GM19238 (cell line): ENCODE results near the gene AGPAT3.
A peak's percentile ranks its signal among the peaks of the same experiment; 100 is the strongest.

ENCODE experiments used
- DNase-seq: peaks from one replicate; pipeline ENCODE4 v3.0.0; 2011; ENCODE audit warnings: low spot score; ENCODE audit not compliant: insufficient read length

AGPAT3 gene

GRCh38 chr21:43935711-43936110, 70.7 kb downstream of the AGPAT3 start:
- no peak for DNase-seq

GRCh38 chr21:43936247-43936967, 71.4 kb downstream of the AGPAT3 start:
- DNase-seq, result no peak

- DNase-seq, result no peak
Measured at GRCh38 chr21:43937051-43937832, 72.2 kb downstream of the AGPAT3 start.

- DNase-seq, result peak; percentile 60
Measured at GRCh38 chr21:43937891-43938309, 72.9 kb downstream of the AGPAT3 start.

GRCh38 chr21:43938751-43939442, 73.9 kb downstream of the AGPAT3 start:
- peak; percentile 96 for DNase-seq

GRCh38 chr21:43939443-43940328, 74.7 kb downstream of the AGPAT3 start:
- DNase-seq, result no peak

- no peak for DNase-seq
Measured at GRCh38 chr21:43940329-43941050, 75.5 kb downstream of the AGPAT3 start.

GRCh38 chr21:43942201-43942600, 77.2 kb downstream of the AGPAT3 start:
- no peak for DNase-seq

- no peak for DNase-seq
Measured at GRCh38 chr21:43942621-43943020, 77.6 kb downstream of the AGPAT3 start.

- DNase-seq, result no peak
Measured at GRCh38 chr21:43943512-43944077, 78.6 kb downstream of the AGPAT3 start.

- DNase-seq, result no peak
Measured at GRCh38 chr21:43944078-43944633, 79.1 kb downstream of the AGPAT3 start.

GRCh38 chr21:43944757-43945156, 79.7 kb downstream of the AGPAT3 start:
- no peak for DNase-seq

GRCh38 chr21:43948740-43949498, 83.9 kb downstream of the AGPAT3 start:
- no peak for DNase-seq

- DNase-seq, result no peak
Measured at GRCh38 chr21:43949499-43950208, 84.6 kb downstream of the AGPAT3 start.

GRCh38 chr21:43950481-43950880, 85.5 kb downstream of the AGPAT3 start:
- no peak for DNase-seq

- no peak for DNase-seq
Measured at GRCh38 chr21:43950936-43951335, 85.9 kb downstream of the AGPAT3 start.

GRCh38 chr21:43951911-43952703, 87.1 kb downstream of the AGPAT3 start:
- DNase-seq, result no peak

GRCh38 chr21:43953021-43953420, 88.0 kb downstream of the AGPAT3 start:
- no peak for DNase-seq
